Brain microvascular endothelial cell (primary cell): ENCODE measurements around the gene WDR93.
"Not testable (repeated sequence)": the region's sequence is repeated elsewhere in the genome, so short reads cannot be mapped to it uniquely, and the experiment has no call there.

Experiments used
- DNase-seq: peaks from one replicate; pipeline ENCODE4 v3.0.0-alpha.2; 2020
- H3K27ac ChIP-seq: fragments of 250-450 bp; sonication (Bioruptor Pico); 2 replicates; pipeline ENCODE4 v1.5.1; 2020; ENCODE audit warnings: mild to moderate bottlenecking, moderate library complexity
- H3K27me3 ChIP-seq: fragments of 250-450 bp; sonication (Bioruptor Pico); replicated peaks from 2 replicates; pipeline ENCODE4 v1.5.1; 2020; ENCODE audit warnings: mild to moderate bottlenecking
- H3K36me3 ChIP-seq: fragments of 250-450 bp; sonication (Bioruptor Pico); replicated peaks from 2 replicates; pipeline ENCODE4 v1.5.1; 2020; ENCODE audit warnings: mild to moderate bottlenecking
- H3K4me3 ChIP-seq: 2 replicates; pipeline ENCODE4 v1.5.1; 2011; ENCODE audit warnings: low read depth, mild to moderate bottlenecking, control low read depth, low read length, moderate library complexity
- in situ Hi-C: cut with HindIII; loops from 2 replicates; pipeline ENCODE4 v1.10.0; 2017; ENCODE audit warnings: low sequenced_read_pairs, low pct_ligation_motif_present
- TF ChIP-seq, protein P1 (sequence below): IDR thresholded peaks from 2 replicates; pipeline ENCODE4 v1.5.1; 2011; ENCODE audit warnings: low read depth, mild to moderate bottlenecking, moderate library complexity, low read length, control low read depth, inconsistent platforms; ENCODE audit errors: missing control alignments

Gene WDR93

DNA sequence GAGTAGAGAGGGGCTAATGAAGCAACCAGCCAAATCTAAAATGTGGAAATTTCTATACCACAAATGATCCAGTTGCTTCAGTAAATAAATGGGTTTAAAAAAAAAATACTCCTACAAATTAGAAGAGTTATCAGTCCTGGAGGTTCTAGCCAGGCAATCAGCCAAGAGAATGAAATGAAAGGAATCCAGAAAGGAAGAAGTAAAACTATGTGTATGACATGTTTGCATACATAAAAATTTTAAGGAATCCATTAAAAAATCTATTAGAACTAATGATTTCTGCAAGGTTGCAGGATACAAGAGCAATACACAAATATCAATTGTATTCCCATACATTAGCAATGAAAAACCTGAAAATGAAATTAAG lies 95.1 kb downstream of the WDR93 start:
- TF ChIP-seq, protein P1, sequence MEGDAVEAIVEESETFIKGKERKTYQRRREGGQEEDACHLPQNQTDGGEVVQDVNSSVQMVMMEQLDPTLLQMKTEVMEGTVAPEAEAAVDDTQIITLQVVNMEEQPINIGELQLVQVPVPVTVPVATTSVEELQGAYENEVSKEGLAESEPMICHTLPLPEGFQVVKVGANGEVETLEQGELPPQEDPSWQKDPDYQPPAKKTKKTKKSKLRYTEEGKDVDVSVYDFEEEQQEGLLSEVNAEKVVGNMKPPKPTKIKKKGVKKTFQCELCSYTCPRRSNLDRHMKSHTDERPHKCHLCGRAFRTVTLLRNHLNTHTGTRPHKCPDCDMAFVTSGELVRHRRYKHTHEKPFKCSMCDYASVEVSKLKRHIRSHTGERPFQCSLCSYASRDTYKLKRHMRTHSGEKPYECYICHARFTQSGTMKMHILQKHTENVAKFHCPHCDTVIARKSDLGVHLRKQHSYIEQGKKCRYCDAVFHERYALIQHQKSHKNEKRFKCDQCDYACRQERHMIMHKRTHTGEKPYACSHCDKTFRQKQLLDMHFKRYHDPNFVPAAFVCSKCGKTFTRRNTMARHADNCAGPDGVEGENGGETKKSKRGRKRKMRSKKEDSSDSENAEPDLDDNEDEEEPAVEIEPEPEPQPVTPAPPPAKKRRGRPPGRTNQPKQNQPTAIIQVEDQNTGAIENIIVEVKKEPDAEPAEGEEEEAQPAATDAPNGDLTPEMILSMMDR: no peak
- Histone ChIP-seq H3K27ac (no peak overlapping the region), H3K36me3 (peaks cover 28% of the 10 kb centered on the region), H3K4me3 (no peak overlapping the region), H3K27me3 (no peaks in the 10 kb centered on the region)
- DNase-seq: no peak
- in situ Hi-C loops: no loop called here

DNA sequence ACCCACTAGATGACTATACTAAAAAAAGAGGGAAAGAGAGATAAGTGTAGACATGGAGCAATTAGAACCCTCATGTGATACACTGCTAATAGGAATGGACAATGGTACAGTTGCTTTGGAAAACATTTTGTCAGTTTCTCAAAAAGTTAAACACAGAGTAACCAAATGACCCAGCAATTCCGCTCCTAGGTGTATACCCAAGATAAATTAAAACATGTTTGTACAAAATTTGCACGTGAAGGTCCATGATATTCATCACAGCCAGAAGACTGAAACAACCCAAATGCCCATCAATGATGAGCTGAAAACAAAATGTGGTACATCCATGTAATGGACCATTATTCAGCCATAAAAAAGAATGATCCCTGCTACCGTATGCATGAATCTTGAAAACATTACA lies 97.3 kb downstream of the WDR93 start:
- H3K4me3 ChIP-seq: no peak overlapping the region
- no peaks in the 10 kb centered on the region for H3K27me3 ChIP-seq
- no peak overlapping the region for H3K27ac ChIP-seq
- in situ Hi-C loops: no loop called here
- no peak for DNase-seq
- TF ChIP-seq, protein P1: no peak
- H3K36me3 ChIP-seq: peaks cover 45% of the 10 kb centered on the region

DNA sequence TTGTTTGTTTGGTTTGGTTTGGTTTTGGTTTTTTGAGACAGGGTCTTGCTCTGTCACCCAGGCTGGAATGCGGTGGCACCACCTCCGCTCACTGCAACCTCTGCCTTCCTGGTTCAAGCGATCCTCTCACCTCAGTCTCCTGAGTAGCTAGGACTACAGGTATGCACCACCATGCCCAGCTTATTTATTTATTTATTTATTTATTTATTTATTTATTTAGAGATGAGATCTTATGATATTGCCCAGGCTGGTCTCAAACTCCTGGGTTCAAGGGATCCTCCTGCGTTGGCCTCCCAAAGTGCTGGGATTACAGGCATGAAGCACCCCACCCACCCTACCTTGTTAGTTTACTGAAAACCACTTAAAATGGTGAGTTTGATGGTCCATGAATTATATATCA lies 98.0 kb downstream of the WDR93 start:
- H3K27ac ChIP-seq, H3K4me3 ChIP-seq, DNase-seq, H3K27me3 ChIP-seq, in situ Hi-C loops: not testable (repeated sequence)
- H3K36me3 ChIP-seq: peaks cover 47% of the 10 kb centered on the region

DNA sequence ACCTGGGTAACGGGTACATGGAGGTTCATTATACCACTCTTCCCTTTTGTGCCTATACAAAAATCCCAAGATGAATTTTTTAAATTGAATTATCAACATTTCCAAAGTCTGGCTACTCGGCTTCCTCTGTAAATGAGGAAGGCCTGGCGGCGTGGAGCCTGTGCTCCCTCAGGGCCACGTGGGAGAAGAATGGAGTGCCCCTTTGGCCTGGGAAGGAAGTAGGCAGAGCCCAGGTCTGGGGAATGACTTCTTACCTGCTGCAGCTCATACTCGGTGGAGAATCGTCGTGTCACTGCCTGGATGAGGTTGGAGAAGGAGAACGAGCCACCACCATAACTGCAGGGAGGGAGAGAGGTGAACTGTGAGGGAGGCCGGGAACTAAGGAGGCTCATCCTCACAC lies 99.6 kb downstream of the WDR93 start:
- TF ChIP-seq, protein P1: no peak
- H3K4me3 ChIP-seq: no peak overlapping the region
- peaks cover 40% of the 10 kb centered on the region for H3K36me3 ChIP-seq
- H3K27ac ChIP-seq: no peak overlapping the region
- in situ Hi-C loops: loop anchor here (5.0 kb wide), 1 partner anchor 47 kb away; no protein-coding TSS in a partner anchor
- no peak for DNase-seq
- H3K27me3 ChIP-seq: no peaks in the 10 kb centered on the region

DNA sequence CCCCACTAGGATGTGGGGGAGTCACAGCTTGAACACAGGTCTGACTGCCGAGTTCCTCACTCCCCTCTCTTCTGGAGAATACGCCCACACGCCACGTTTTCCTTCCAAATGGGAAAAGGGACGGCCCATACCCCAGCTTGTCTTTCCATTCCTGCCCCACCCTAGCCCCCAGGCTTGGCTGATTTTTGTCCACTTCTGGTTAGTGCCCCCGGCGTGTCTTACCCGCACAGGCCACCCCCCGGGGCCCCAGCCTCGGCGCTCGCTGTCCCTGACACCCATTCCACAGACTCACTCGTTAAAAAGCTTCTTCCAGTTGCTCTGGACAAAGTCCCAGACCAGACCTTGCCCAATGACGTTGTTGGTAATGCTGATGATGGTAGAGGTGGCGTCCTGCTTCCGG lies 100.0 kb downstream of the WDR93 start:
- H3K4me3 ChIP-seq: no peak overlapping the region
- DNase-seq: no peak
- H3K36me3 ChIP-seq: peaks cover 40% of the 10 kb centered on the region
- no peak overlapping the region for H3K27ac ChIP-seq
- in situ Hi-C loops: loop anchor here (5.0 kb wide), 1 partner anchor 47 kb away; no protein-coding TSS in a partner anchor
- TF ChIP-seq, protein P1: no peak
- H3K27me3 ChIP-seq: no peaks in the 10 kb centered on the region

DNA sequence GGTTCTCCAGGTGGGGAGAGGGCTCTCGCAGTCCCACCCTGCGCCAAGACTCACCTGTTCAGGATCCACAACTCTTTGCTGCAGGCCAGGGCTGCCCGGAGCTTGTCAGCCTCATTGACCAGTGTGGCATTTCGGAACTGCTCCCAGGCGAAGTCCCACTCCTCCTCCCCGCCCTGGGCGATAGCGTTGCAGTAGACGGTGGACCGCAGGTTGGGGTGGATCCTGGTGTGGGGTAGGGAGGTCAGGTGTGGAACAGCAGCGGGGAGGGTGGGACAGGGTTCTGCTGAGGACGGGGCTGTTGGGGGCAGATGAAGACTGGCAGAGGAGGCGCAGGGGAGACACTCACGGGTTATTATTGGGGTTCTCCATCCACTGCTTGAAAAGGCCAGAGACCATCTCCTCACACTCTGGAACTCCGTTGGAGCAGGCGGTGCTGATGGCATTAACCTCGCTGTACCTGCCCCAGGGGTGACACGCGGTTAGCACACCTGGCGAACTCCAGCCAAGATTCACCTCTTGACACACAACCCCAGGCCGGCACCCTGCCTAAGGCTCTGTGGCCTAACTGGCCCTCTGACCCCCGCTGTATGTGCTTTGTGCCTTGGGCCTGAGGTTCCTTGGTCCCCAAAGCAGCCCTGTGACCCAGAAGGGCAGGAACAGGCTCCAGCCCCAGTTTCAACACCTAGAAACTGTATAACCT lies 101.6 kb downstream of the WDR93 start:
- Histone ChIP-seq H3K27ac (no peak overlapping the region), H3K4me3 (no peak overlapping the region), H3K27me3 (no peaks in the 10 kb centered on the region), H3K36me3 (peaks cover 47% of the 10 kb centered on the region)
- TF ChIP-seq, protein P1: no peak
- in situ Hi-C loops: loop anchor here (5.0 kb wide), 1 partner anchor 45 kb away; no protein-coding TSS in a partner anchor
- no peak for DNase-seq
